Thyroid gland (tissue), 4 donors: ENCODE data around the gene PSMA6.

ENCODE experiments used
- CTCF ChIP-seq, 6 experiments: fragments of 200-600 bp in 3 of 6; fragments of 450-650 bp in 3 of 6; sonication (generic) in 3 of 6; IDR thresholded peaks; one replicate each; pipeline ENCODE4 v1.5.1; 2016 to 2019; ENCODE audit warnings: antibody characterized with exemption in 6 of 6, mild to moderate bottlenecking in 2 of 6, inconsistent platforms in 1 of 6, moderate library complexity in 1 of 6
- POLR2A ChIP-seq, 2 donors: fragments of 450-650 bp; IDR thresholded peaks; one replicate each; pipeline ENCODE4 v1.6.1; 2017; ENCODE audit warnings: antibody characterized with exemption in 2 of 2, mild to moderate bottlenecking in 2 of 2, moderate library complexity in 1 of 2

- TF ChIP-seq CTCF (IDR thresholded peaks at IDR 0.05) (no peak), POLR2A (IDR thresholded peaks at IDR 0.05) (no peak)
These were observed 51.5 kb downstream of the PSMA6 start for GRCh38 chr14:35343702-35344101.
